Suprapubic skin (tissue), 4 donors: ENCODE data around the gene SPRR5.

Experiments
- EP300 ChIP-seq: sonication (generic); formaldehyde crosslinking; IDR thresholded peaks from one replicate; pipeline ENCODE4 v1.6.1; 2017; ENCODE audit warnings: antibody characterized with exemption
- POLR2A ChIP-seq, 2 donors: fragments of 450-650 bp; IDR thresholded peaks; one replicate each; pipeline ENCODE4 v1.6.1; 2017; ENCODE audit warnings: antibody characterized with exemption in 2 of 2, mild to moderate bottlenecking in 2 of 2, moderate library complexity in 2 of 2
- POLR2AphosphoS5 ChIP-seq, 3 donors: sonication (generic); formaldehyde crosslinking; IDR thresholded peaks; one replicate each; pipeline ENCODE4 v1.6.1; 2017; ENCODE audit warnings: antibody characterized with exemption in 3 of 3

- TF ChIP-seq POLR2AphosphoS5 (IDR thresholded peaks at IDR 0.05) (no peak), POLR2A (IDR thresholded peaks at IDR 0.05) (no peak), EP300 (no peak)
Measured at GRCh38 chr1:152976688-152977087, 29.7 kb downstream of the SPRR5 start.
